Anterior cingulate cortex (tissue), 58 donors: ENCODE data around the gene IL9R.
"Not testable (repeated sequence)": the region's sequence is repeated elsewhere in the genome, so short reads cannot be mapped to it uniquely, and the experiment has no call there.

ENCODE experiments used
- DNase-seq, 58 donors: peaks; one replicate each; lab custom pipeline; 2025; lab: John Stamatoyannopoulos, UW

Gene IL9R

DNA sequence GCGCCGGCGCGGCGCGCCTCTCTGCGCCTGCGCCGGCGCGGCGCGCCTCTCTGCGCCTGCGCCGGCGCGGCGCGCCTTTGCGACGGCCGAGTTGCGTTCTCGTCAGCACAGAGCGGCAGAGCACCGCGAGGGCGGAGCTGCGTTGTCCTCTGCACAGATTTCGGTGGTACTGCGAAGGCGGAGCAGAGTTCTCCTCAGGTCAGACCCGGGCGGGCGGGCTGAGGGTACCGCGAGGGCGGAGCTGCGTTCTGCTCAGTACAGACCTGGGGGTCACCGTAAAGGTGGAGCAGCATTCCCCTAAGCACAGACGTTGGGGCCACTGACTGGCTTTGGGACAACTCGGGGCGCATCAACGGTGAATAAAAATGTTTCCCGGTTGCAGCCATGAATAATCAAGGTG is 31.8 kb downstream of the IL9R start:
- DNase-seq, result not testable (repeated sequence)

DNA sequence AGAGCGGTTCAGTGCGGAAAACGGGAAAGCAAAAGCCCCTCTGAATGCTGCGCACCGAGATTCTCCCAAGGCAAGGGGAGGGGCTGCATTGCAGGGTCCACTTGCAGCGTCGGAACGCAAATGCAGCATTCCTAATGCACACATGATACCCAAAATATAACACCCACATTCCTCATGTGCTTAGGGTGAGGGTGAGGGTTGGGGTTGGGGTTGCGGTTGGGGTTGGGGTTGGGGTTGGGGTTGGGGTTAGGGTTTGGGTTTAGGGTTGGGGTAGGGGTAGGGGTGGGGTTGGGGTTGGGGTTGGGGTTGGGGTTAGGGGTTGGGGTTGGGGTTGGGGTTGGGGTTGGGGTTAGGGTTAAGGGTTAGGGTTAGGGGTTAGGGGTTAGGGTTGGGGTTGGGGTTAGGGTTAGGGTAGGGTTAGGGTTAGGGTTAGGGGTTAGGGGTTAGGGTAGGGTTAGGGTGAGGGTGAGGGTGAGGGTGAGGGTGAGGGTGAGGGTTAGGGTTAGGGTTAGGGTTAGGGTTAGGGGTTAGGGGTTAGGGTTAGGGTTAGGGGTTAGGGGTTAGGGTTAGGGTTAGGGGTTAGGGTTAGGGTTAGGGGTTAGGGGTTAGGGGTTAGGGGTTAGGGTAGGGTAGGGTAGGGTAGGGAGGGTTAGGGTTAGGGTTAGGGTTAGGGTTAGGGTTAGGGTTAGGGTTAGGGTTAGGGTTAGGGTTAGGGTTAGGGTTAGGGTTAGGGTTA is 32.4 kb downstream of the IL9R start:
- DNase-seq, result not testable (repeated sequence)

DNA sequence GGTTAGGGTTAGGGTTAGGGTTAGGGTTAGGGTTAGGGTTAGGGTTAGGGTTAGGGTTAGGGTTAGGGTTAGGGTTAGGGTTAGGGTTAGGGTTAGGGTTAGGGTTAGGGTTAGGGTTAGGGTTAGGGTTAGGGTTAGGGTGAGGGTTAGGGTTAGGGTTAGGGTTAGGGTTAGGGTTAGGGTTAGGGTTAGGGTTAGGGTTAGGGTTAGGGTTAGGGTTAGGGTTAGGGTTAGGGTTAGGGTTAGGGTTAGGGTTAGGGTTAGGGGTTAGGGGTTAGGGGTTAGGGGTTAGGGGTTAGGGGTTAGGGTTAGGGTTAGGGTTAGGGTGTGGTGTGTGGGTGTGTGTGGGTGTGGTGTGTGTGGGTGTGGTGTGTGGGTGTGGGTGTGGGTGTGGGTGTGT is 33.0 kb downstream of the IL9R start:
- DNase-seq, result not testable (repeated sequence)
